Gastroesophageal sphincter (tissue), 4 donors: ENCODE data around the gene GRN. TPM values are rescaled to one million over a fixed set of nuclear protein-coding genes. Genes with fewer than 3 reads are reported as not detected.
A peak's percentile ranks its signal among the peaks of the same experiment; 100 is the strongest.

Source experiments
- ATAC-seq: fragments of 150-250 bp; one replicate; pipeline ENCODE4 v1.9.1; 2016; ENCODE audit warnings: mild to moderate bottlenecking, moderate library complexity
- H3K27ac ChIP-seq, 4 donors: fragments of 200-600 bp; sonication (generic) in 3 of 4; 1 replicate in 3 of 4; 2 replicates in 1 of 4; pipeline ENCODE4 v1.5.1; 2016 to 2019
- H3K27me3 ChIP-seq: fragments of 200-600 bp; sonication (generic); one replicate; pipeline ENCODE4 v1.5.1; 2019
- H3K36me3 ChIP-seq, 2 donors: fragments of 200-600 bp; sonication (generic); one replicate each; pipeline ENCODE4 v1.5.1; 2019; ENCODE audit warnings: control low read depth in 1 of 2
- H3K4me1 ChIP-seq, 3 donors: fragments of 200-600 bp; sonication (generic); 1 replicate in 2 of 3; 2 replicates in 1 of 3; pipeline ENCODE4 v1.5.1; 2016 to 2019; ENCODE audit warnings: control low read depth in 2 of 3
- H3K4me3 ChIP-seq, 2 donors: fragments of 200-600 bp; sonication (generic); one replicate each; pipeline ENCODE4 v1.5.1; 2019; ENCODE audit warnings: mild to moderate bottlenecking in 1 of 2, moderate library complexity in 1 of 2
- H3K9me3 ChIP-seq, 3 donors: fragments of 200-600 bp; sonication (generic); one replicate each; pipeline ENCODE4 v1.5.1; 2017 to 2019; ENCODE audit warnings: control low read depth in 2 of 3
- CTCF ChIP-seq, 4 experiments: fragments of 200-600 bp in 2 of 4; fragments of 450-650 bp in 2 of 4; sonication (generic) in 1 of 4; IDR thresholded peaks; one replicate each; pipeline ENCODE4 v1.5.1; 2017 to 2019; ENCODE audit warnings: antibody characterized with exemption in 4 of 4, mild to moderate bottlenecking in 2 of 4, moderate library complexity in 2 of 4
- EP300 ChIP-seq: sonication (generic); formaldehyde crosslinking; IDR thresholded peaks from one replicate; pipeline ENCODE4 v1.6.1; 2017; ENCODE audit warnings: antibody characterized with exemption, mild to moderate bottlenecking
- POLR2A ChIP-seq, 2 donors: fragments of 450-650 bp; IDR thresholded peaks; one replicate each; pipeline ENCODE4 v1.6.1; 2017; ENCODE audit warnings: antibody characterized with exemption in 2 of 2, mild to moderate bottlenecking in 2 of 2, moderate library complexity in 1 of 2
- POLR2AphosphoS5 ChIP-seq: sonication (generic); formaldehyde crosslinking; IDR thresholded peaks from one replicate; pipeline ENCODE4 v1.6.1; 2017; ENCODE audit warnings: antibody characterized with exemption
- WGBS, 2 donors: methylation state at CpG; one replicate each; pipeline ENCODE4 v1.1.5; 2018; ENCODE audit warnings: low coverage in 1 of 2; 5-methylcytosine and 5-hydroxymethylcytosine counted together
- total RNA-seq, 4 donors: library from RNA; depleted of rRNA; stranded (reverse); fragments of >200 nt; gene quantifications; one replicate each; pipeline ENCODE4 v1.1.0, GENCODE V29; 2016

The GRN gene
- total RNA-seq, 4 donors from 2014 or later, result 108 to 237 (median 182) TPM

DNA sequence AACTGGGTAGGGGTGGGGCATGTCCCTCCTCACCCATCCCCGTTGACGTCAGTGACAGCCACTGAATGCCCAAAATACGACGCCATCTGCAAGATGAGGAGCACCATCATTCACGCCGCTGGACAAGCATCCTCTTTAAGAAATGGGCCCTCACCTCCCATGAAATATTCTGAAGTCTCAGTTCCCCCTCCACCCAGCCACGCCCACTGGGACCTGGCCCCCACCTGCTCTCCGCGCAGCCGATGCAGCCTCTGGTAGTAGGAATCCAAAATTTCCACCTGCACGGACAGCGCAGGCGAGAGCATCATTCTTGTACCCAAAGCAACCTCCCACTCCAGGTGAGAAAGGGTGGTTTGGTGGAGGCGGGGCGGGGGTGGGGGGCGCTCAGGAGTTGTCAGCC is 38.8 kb downstream of the GRN start:
- TF ChIP-seq POLR2A (IDR thresholded peaks at IDR 0.05) (no peak), POLR2AphosphoS5 (no peak), EP300 (no peak), CTCF (IDR thresholded peaks at IDR 0.05) (no peak)
- Histone ChIP-seq H3K4me3 (no peak overlapping the region), H3K4me1 (peaks cover 0 to 21% (median 10%) of the 10 kb centered on the region in 3 donors), H3K27me3 (peaks cover 8% of the 10 kb centered on the region), H3K36me3 (no peaks in the 10 kb centered on the region), H3K9me3 (no peaks in the 10 kb centered on the region), H3K27ac (no peak overlapping the region)
- 82 to 100% methylated on average over 1 to 5 of the region's 16 CpGs for WGBS, 2 donors
- no peak for ATAC-seq

DNA sequence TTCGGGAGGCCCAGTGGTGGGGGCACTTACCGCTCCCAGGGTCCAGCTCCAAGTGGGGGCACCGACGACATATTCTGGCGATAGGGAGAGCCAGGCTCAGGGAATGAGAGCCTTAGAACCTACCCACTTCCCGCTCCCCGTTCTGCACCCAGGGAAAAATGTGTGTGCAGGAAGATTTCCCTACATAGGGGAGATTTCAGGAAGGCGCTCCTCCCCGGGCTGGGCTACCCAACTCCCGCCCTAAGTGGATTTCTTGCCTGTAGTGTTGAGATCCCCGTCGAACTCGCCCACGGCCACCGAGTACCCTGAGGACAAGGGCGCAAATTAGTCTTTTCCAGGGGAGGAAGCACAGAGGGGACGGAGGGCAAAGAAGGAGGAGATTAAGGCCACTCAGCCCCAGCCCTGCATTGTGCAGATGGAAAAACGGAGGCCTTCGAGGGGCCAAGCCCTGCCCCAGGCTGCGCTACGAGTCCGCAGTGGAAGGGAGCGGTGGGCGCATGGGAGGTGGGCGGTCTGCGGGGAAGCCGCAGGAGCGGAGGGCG is 39.2 kb downstream of the GRN start:
- no peaks in the 10 kb centered on the region for H3K9me3 ChIP-seq
- H3K27me3 ChIP-seq, result peaks cover 8% of the 10 kb centered on the region
- TF ChIP-seq POLR2AphosphoS5, result no peak
- TF ChIP-seq CTCF (IDR thresholded peaks at IDR 0.05), result no peak
- TF ChIP-seq POLR2A (IDR thresholded peaks at IDR 0.05), result no peak
- TF ChIP-seq EP300, result no peak
- peak overlapping the region in 1 of 2 donors; percentile 59 for H3K4me3 ChIP-seq
- WGBS, 2 donors, result 20 to 52% methylated on average over 1 to 9 of the region's 29 CpGs
- ATAC-seq, result no peak
- no peak overlapping the region for H3K27ac ChIP-seq
- no peaks in the 10 kb centered on the region for H3K36me3 ChIP-seq
- peaks cover 0 to 21% (median 10%) of the 10 kb centered on the region in 3 donors for H3K4me1 ChIP-seq

- peak overlapping the region; percentile 25 to 59 for H3K4me3 ChIP-seq
- H3K27ac ChIP-seq, result peak overlapping the region in 1 of 4 donors; percentile 58
- H3K27me3 ChIP-seq, result peaks cover 8% of the 10 kb centered on the region
- ATAC-seq, result peak; percentile 2
- WGBS, 2 donors, result 12% methylated on average over 17 of the region's 26 CpGs; no CpG with 5 or more reads in 1 of the 2 donors
- TF ChIP-seq POLR2A (IDR thresholded peaks at IDR 0.05) (no peak), EP300 (no peak), POLR2AphosphoS5 (no peak), CTCF (IDR thresholded peaks at IDR 0.05) (no peak)
- peaks cover 0 to 21% (median 10%) of the 10 kb centered on the region in 3 donors for H3K4me1 ChIP-seq
- H3K9me3 ChIP-seq, result no peaks in the 10 kb centered on the region
- no peaks in the 10 kb centered on the region for H3K36me3 ChIP-seq
Measured at GRCh38 chr17:44384823-44385286, 39.8 kb downstream of the GRN start.

DNA sequence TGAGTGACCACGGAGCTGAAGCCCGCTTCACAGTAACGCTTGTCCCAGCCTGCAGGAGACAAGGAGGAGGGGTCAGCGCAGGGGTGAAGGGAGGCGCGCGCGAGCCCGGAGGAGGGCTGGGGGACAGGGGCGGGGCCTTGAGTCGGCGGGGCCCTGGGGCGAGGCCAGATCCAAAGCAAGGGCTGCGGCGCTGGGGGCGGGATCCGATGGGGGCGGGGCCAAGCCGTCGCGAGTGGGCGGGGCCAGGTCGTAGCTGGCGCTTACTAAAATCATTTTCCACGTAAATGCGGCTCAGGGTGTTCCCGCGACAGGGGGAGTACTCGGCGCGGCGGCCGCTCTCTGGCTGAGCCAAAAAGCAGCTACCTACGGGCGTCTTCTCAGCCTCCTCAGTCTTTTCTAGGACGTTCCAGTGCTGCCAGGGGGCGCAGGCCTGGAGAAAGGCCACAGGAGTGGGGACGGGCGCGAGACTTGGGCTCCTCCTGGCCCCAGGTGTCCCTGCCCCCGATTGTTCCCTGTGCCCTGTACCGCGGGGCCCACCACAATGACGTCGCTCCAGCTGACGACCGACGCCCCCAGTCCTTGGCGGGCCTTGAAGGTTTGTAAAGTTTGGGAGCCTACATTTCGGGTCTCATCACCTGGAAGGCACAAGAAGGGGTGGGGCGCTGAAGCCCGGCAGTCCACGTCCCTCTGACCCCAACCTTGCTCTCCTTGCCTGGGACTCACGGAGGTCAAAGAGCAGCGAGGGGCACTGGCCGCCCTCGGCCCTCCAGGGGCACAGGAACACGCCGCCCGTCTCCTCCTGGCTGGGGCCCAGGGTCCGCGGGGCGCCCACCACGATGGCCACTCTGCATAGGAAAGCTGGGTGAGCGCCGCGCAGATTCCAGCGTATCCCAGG is 40.4 kb downstream of the GRN start:
- WGBS, 2 donors, result no CpG with 5 or more reads among the region's 68 CpGs
- Histone ChIP-seq H3K4me3 (peak overlapping the region; percentile 25 to 59), H3K27ac (peak overlapping the region in 1 of 4 donors; percentile 58), H3K27me3 (peaks cover 8% of the 10 kb centered on the region), H3K36me3 (no peaks in the 10 kb centered on the region), H3K9me3 (no peaks in the 10 kb centered on the region), H3K4me1 (peaks cover 0 to 21% (median 10%) of the 10 kb centered on the region in 3 donors)
- peak in 1 of 4 experiments; percentile 32 for TF ChIP-seq CTCF (IDR thresholded peaks at IDR 0.05)
- TF ChIP-seq EP300, result no peak
- peak; percentile 94 for ATAC-seq
